NCI-H128 (cell line): ENCODE measurements around the gene MBNL1.

Experiments used
- DNase-seq: peaks from one replicate; lab custom pipeline; 2025; ENCODE audit not compliant: unreplicated experiment; lab: John Stamatoyannopoulos, UW

Gene MBNL1

GRCh38 chr3:152470095-152470494 is 201.4 kb downstream of the MBNL1 start:
- no peak for DNase-seq

DNA sequence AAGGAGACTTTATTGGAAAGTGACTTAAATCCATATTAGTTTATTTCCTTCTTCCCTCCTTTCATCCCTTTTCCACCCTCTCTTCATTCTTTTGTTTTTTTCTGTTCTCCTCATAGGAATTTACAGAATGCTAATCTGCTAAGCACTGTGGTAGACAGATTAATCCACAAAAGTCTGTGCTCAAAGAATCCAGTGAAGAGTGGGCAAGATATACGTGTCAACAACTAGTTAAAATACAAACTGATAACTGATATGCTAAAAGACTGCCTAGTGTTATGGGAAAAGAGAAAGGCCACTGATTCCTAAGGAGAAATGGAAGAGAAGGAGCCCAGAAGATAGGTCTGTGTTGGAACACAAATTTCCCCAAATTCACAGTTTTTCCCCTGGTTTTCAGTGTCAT is 202.2 kb downstream of the MBNL1 start:
- DNase-seq, result no peak

DNA sequence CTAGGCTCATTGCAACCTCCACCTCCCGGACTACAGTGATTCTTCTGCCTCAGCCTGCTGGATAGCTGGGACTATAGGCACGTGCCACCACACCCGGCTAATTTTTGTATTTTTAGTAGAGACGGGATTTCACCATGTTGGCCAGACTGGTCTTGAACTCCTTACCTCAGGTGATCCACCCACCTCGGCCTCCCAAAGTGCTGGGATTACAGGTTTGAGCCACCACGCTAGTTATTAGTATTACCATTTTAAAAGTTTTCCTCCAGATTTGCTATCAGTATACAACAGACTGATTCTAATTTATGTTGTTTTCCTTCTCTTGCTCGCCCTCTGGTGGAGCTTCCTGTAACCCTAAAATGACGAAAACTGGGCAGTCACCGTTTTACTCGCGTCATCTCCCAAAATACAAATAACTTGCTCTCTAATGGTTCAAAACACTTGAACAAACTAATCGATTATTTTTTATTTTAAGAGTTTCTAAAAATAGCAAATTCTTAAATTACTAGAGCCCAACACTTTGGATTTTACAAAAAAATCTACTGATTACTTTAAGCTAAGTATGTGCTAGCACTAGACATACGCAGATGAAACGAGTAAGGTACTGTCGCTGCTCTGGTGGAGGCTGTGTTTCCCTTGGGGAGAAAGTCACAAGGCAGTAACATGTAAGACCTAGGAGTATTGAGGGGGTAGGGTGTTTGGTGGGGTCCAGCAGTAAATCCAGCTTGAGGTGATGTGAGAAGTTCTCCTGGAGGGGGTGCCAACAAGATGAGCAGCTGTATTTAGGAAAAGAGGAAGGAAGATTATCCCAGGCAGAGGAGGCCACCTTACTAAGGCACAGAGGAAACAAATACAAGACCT is 203.3 kb downstream of the MBNL1 start:
- DNase-seq, result no peak

- no peak for DNase-seq
Measured at GRCh38 chr3:152472672-152472954, 203.9 kb downstream of the MBNL1 start.

DNA sequence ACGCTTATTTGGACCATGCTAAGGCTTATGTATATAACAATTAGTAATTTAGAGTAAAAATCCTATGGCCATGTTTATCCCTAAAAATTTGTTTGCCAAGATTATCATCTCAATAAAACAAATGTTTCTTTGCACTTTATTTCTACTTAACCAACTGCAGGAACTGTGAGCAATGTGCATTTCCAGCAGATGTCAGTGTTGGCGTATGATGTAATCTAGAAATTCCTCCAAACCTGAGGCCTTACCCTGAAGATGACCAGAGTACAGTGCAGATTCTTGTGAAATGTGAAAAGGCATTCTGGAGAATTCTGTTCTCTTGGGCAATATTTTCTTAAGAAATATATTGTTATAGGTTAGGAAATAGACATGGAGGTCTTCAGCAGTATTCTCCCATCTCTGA is 205.9 kb downstream of the MBNL1 start:
- no peak for DNase-seq

DNA sequence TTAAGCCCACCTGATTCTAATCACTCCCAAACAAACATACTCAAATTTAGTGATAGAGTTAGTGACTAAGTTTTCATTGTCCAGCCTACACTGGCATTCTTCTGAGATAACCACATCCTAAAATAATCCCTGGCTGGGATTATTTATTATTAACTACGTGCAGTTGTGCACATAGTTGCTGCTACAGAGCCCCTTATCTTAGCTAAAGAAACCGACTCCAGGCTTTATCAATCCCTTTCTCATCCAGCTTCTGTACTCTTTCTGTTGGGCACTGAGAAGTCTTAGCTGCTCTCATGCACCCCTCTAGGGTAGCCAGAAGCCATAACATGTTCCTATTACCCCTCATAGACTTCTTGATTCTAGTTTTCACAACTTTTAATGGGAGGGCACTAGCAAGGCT is 208.7 kb downstream of the MBNL1 start:
- no peak for DNase-seq

DNA sequence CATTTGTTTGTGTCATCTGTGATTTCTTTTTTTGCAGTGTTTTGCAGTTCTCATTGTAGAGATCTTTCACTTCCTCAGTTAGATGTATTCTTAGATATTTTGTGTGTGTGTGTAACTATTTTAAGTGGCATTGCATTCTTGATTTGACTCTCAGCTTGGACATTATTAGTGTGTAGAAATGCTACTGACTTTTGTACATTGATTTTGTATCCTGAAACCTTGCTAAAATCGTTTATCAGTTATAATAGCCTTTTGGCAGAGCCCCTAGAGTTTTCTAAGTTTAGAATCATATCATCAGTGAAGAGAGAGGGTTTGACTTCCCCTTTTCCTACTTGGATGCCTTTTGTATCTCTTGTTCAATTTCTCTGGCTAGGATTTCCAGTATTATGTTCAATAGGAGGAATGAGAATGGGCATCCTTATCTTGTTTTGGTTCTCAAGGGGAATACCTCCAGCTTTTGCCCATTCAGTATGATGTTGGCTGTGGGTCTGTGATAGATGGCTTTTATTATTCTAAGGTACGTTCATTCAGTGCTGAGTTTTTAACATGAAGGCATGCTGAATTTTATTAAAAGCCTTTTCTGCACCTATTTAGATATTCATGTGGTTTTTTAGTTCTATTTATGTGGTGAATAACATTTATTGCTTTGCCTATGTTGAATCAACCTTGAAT is 211.7 kb downstream of the MBNL1 start:
- no peak for DNase-seq

- no peak for DNase-seq
Measured at GRCh38 chr3:152486364-152486763, 217.6 kb downstream of the MBNL1 start.

- no peak for DNase-seq
Measured at GRCh38 chr3:152488449-152488848, 219.7 kb downstream of the MBNL1 start.

DNA sequence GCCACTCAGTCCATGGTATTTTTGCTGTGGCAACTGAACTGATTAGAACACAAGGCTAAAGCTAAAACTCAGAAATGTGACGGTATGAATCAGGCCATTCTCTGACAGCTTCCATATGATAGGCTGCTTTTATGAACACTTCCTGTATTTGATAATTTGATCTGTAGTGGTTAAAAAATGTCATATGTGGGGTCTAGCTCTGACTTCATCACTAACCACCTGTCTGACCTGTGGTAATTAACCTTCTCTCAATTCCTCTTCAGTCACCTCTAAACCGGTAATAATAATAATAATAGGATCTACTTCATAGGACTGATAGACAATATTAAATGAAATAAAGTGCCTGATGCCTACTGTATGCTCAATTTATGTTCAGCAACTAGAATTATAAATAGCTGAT is 223.2 kb downstream of the MBNL1 start:
- DNase-seq, result no peak

GRCh38 chr3:152496286-152496685 is 227.6 kb downstream of the MBNL1 start:
- DNase-seq, result no peak

GRCh38 chr3:152496716-152497115 is 228.0 kb downstream of the MBNL1 start:
- DNase-seq, result no peak

GRCh38 chr3:152497457-152497856 is 228.7 kb downstream of the MBNL1 start:
- DNase-seq, result no peak

DNA sequence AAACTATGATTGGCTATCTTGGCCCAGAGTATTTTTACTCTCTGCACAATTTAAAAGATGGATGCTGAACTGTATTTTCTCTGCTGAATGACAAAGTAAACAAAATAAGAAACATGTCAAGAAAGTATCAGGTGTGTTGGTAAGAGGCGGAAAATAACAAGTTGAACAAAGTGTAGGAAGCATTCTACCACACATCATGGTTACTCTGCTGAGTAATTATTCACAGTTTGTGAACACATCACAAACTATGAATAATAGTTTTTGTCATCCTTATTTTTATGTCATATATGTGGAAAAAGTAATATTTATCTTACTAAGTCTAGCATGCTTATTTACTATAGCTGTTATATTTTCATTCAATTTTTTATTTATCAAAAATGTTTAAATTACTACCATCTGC is 229.2 kb downstream of the MBNL1 start:
- DNase-seq, result no peak

- no peak for DNase-seq
Measured at GRCh38 chr3:152499791-152500385, 231.2 kb downstream of the MBNL1 start.

DNA sequence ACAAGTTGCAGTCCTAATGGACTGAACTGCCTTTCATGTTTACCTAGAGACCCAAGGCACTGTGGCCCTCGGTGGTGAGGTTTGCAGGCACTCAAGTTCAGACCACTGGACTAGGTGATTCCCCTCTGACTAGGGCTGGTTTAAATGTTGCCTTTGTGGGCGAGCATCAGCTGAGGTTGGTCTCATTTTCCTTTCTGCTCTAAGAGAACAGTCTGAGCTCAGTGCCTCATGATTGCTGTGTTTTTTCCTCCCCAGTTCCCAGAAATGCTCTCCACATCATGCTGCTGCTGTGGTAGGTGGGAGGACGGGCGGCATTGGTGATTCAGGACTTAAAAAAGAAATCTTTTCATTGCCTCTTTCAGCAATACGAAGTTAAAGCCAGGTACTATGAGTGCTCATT is 237.2 kb downstream of the MBNL1 start:
- DNase-seq, result no peak

- DNase-seq, result no peak
Measured at GRCh38 chr3:152508705-152509104, 240.0 kb downstream of the MBNL1 start.

GRCh38 chr3:152511904-152512303 is 243.2 kb downstream of the MBNL1 start:
- no peak for DNase-seq

DNA sequence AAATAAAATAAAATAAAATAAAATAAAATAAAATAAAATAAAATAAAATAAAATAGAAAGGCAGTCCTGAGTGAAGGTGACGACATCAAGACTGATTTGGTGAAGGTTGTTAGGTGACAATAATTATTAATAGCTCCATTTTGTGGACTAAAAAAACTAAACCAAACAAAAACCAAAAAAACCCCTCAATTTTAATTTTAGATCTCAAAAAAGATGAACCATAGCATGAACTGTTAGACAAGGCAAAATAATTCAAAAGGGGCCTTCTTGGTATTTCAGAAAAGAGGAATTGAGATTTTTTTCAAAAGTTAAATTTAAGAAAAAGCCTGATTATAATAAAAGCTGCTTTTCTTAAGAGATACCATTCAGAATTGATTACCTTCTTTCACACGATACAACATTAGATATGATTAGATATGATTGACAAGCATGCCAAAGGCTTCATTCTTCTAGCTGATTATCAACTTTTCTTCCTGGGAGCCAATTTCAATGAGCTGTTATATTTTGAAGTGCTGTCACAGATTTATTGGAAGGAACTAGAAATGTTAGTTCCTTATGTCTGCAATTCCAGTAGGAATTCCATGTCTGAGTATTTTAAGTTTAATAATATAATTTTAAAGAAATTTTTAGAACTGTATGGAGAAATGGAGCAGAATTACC is 244.7 kb downstream of the MBNL1 start:
- no peak for DNase-seq
